Measurements from ENCODE around the gene DYNLT4.

- TF ChIP-seq POLR2A (IDR thresholded peaks at IDR 0.05): no peak
- TF ChIP-seq, protein P1, sequence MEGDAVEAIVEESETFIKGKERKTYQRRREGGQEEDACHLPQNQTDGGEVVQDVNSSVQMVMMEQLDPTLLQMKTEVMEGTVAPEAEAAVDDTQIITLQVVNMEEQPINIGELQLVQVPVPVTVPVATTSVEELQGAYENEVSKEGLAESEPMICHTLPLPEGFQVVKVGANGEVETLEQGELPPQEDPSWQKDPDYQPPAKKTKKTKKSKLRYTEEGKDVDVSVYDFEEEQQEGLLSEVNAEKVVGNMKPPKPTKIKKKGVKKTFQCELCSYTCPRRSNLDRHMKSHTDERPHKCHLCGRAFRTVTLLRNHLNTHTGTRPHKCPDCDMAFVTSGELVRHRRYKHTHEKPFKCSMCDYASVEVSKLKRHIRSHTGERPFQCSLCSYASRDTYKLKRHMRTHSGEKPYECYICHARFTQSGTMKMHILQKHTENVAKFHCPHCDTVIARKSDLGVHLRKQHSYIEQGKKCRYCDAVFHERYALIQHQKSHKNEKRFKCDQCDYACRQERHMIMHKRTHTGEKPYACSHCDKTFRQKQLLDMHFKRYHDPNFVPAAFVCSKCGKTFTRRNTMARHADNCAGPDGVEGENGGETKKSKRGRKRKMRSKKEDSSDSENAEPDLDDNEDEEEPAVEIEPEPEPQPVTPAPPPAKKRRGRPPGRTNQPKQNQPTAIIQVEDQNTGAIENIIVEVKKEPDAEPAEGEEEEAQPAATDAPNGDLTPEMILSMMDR (IDR thresholded peaks at IDR 0.05): no peak
Observed at GRCh38 chr1:44798481-44799365, 8.4 kb downstream of the DYNLT4 start.

Measured in thyroid gland (tissue), 4 donors.